Renal pelvis (tissue), 4 donors: ENCODE measurements around the gene DHRS3. TPM values are rescaled to one million over a fixed set of nuclear protein-coding genes. Genes with fewer than 3 reads are reported as not detected.
"Not testable (repeated sequence)": the region's sequence is repeated elsewhere in the genome, so short reads cannot be mapped to it uniquely, and the experiment has no call there.

Source experiments
- DNase-seq: peaks from one replicate; pipeline ENCODE4 v3.0.0-alpha.2; 2013
- polyA plus RNA-seq, 3 donors: library from polyadenylated mRNA; unstranded; fragments of 120-200 nt; gene quantifications; one replicate each; pipeline ENCODE4 v1.2.1, GENCODE V29; 2013; ENCODE audit not compliant: insufficient read length in 3 of 3

Gene DHRS3
- polyA plus RNA-seq, 3 donors = 76.4 to 86.9 (median 82.7) TPM

DNA sequence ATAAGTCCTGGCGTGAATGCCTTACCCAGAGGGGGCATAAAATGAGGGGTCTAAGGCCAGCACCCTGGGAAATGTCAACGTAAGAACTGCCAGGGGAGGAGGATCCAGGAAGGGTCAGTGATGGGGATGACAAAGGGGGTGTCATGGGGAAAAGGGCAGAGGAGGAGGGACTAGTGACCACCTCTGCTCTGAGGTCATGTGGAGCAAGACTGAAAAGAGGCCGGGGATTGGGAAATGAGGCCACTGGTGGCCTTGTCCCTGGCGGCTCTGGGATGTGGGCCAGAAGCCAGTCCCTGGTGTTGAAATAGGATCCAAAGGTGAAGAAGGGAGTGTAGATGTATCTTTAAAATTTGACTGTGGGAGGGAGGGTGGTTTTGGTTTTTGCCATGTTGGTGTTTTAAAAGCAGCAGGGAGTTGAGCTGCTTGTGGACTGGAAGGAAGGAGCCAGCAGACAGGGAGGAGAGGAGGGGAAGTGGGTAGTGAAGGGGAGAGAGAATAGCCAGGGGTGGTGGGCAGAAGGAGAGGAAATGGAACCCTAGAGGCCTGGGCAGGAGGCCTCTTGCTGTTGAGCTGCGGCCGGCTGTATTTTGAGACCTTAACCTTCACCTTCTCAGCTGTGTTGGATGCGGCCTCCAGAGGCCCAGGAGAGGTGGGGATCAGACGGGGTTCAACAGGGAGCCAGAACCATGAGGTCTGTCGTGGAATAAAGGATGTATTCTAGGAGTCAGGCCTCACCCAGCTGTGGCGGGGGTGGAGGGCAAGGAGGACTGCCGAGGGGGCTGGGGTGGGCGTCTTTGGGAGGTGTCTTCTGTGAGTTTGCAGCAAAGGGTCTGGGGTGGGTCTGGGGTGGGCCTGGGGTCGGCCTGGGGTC is 92.5 kb downstream of the DHRS3 start:
- no peak for DNase-seq

- DNase-seq = no peak
Measured at GRCh38 chr1:12524266-12524665, 93.7 kb downstream of the DHRS3 start.

- not testable (repeated sequence) for DNase-seq
Measured at GRCh38 chr1:12522780-12523179, 95.2 kb downstream of the DHRS3 start.

GRCh38 chr1:12521096-12521495 is 96.9 kb downstream of the DHRS3 start:
- no peak for DNase-seq

- no peak for DNase-seq
Measured at GRCh38 chr1:12519693-12520364, 98.2 kb downstream of the DHRS3 start.

- peak; percentile 47 for DNase-seq
Measured at GRCh38 chr1:12518931-12519692, 98.9 kb downstream of the DHRS3 start.

Other genes starting within 250 kb of the DHRS3 start
- gene AADACL4, start 25.9 kb upstream of the DHRS3 start, polyA plus RNA-seq = 1 to 10 TPM; 1.2 to 2.7 (median 2.5) TPM
- gene AADACL3, start 97.9 kb upstream of the DHRS3 start, polyA plus RNA-seq = not detected
- 1 to 10 TPM in 2 of 3 donors, under 1 TPM in 1; 1.00 to 1.3 (median 1.2) TPM for gene CFAP107, start 128.0 kb upstream of the DHRS3 start, polyA plus RNA-seq
- gene PRAMEF12, start 155.5 kb upstream of the DHRS3 start, polyA plus RNA-seq = not detected
- not detected for gene PRAMEF1, start 173.2 kb upstream of the DHRS3 start, polyA plus RNA-seq
- gene PRAMEF11, start 213.2 kb upstream of the DHRS3 start, polyA plus RNA-seq = not detected
- gene HNRNPCL1, start 230.5 kb upstream of the DHRS3 start, polyA plus RNA-seq = under 1 TPM in 2 of 3 donors, not detected in 1; 0.17 to 0.38 TPM
- not detected for gene PRAMEF2, start 238.9 kb upstream of the DHRS3 start, polyA plus RNA-seq